ENCODE results near the gene PPP3R1.

Gene PPP3R1

GRCh38 chr2:68256093-68256450 lies 3.7 kb upstream of the PPP3R1 start:
- peak; percentile 57 for DNase-seq (ENCODE audit: low read depth)

GRCh38 chr2:68253219-68254068 lies 1.1 kb upstream of the PPP3R1 start:
- no peak for DNase-seq (ENCODE audit: low read depth)

- DNase-seq (ENCODE audit: low read depth), result no peak
These were observed 405 bp downstream of the PPP3R1 start for GRCh38 chr2:68251855-68252399.

GRCh38 chr2:68251187-68251854 lies 1.0 kb downstream of the PPP3R1 start:
- peak; percentile 57 for DNase-seq (ENCODE audit: low read depth)

- DNase-seq (ENCODE audit: low read depth), result no peak
These were observed 1.6 kb downstream of the PPP3R1 start for GRCh38 chr2:68250652-68251186.

GRCh38 chr2:68250196-68250595 lies 2.1 kb downstream of the PPP3R1 start:
- no peak for DNase-seq (ENCODE audit: low read depth)

- DNase-seq (ENCODE audit: low read depth), result no peak
These were observed 3.5 kb downstream of the PPP3R1 start for GRCh38 chr2:68248806-68249205.

- no peak for DNase-seq (ENCODE audit: low read depth)
These were observed 4.0 kb downstream of the PPP3R1 start for GRCh38 chr2:68248361-68248760.

- no peak for DNase-seq (ENCODE audit: low read depth)
These were observed 5.9 kb downstream of the PPP3R1 start for GRCh38 chr2:68246396-68246795.

- no peak for DNase-seq (ENCODE audit: low read depth)
These were observed 6.7 kb downstream of the PPP3R1 start for GRCh38 chr2:68245672-68246071.

GRCh38 chr2:68245066-68245465 lies 7.3 kb downstream of the PPP3R1 start:
- DNase-seq (ENCODE audit: low read depth), result no peak

GRCh38 chr2:68244456-68244855 lies 7.9 kb downstream of the PPP3R1 start:
- no peak for DNase-seq (ENCODE audit: low read depth)

- no peak for DNase-seq (ENCODE audit: low read depth)
These were observed 10.6 kb downstream of the PPP3R1 start for GRCh38 chr2:68241732-68242131.

GRCh38 chr2:68240446-68240845 lies 11.9 kb downstream of the PPP3R1 start:
- DNase-seq (ENCODE audit: low read depth), result no peak

GRCh38 chr2:68238955-68239822 lies 13.1 kb downstream of the PPP3R1 start:
- no peak for DNase-seq (ENCODE audit: low read depth)

GRCh38 chr2:68237976-68238580 lies 14.3 kb downstream of the PPP3R1 start:
- DNase-seq (ENCODE audit: low read depth), result no peak

- DNase-seq (ENCODE audit: low read depth), result no peak
These were observed 14.9 kb downstream of the PPP3R1 start for GRCh38 chr2:68237404-68237803.

GRCh38 chr2:68236876-68237275 lies 15.5 kb downstream of the PPP3R1 start:
- no peak for DNase-seq (ENCODE audit: low read depth)

GRCh38 chr2:68236103-68236734 lies 16.1 kb downstream of the PPP3R1 start:
- DNase-seq (ENCODE audit: low read depth), result no peak

- DNase-seq (ENCODE audit: low read depth), result no peak
These were observed 17.2 kb downstream of the PPP3R1 start for GRCh38 chr2:68235090-68235489.

- DNase-seq (ENCODE audit: low read depth), result no peak
These were observed 17.9 kb downstream of the PPP3R1 start for GRCh38 chr2:68234405-68234804.

All from stromal cell of bone marrow (primary cell).